NCI-H774 (cell line): ENCODE measurements around the gene ARMC10.
"Not testable (repeated sequence)": the region's sequence is repeated elsewhere in the genome, so short reads cannot be mapped to it uniquely, and the experiment has no call there.

Experiments
- DNase-seq: peaks from one replicate; lab custom pipeline; 2025; lab: John Stamatoyannopoulos, UW

The ARMC10 gene

DNA sequence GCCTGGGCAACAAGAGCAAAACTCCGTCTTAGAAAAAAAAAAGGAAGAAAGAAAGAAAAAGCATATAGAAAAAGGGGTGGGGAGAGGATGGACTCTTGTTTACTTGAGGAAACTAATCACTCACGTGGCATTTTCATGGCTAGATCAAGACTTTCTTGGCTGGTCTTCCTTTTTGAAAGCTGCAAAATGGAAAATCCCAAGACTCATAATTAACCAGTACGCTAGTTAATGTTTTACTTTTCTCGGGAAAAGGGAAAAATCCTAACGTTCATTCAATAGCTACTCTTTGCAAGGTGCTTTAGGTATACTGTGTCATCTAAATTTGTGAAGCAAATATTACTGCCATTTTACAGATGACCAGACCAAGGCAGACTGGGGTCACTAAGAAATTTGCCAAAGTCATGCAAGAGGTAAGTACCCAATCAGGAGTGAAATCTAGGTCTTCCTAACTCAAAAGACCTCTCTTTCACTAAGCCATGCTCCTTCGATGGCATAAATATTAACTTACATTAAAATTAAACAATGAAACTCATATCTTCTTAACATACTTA, 49.6 kb downstream of the ARMC10 start:
- no peak for DNase-seq

DNA sequence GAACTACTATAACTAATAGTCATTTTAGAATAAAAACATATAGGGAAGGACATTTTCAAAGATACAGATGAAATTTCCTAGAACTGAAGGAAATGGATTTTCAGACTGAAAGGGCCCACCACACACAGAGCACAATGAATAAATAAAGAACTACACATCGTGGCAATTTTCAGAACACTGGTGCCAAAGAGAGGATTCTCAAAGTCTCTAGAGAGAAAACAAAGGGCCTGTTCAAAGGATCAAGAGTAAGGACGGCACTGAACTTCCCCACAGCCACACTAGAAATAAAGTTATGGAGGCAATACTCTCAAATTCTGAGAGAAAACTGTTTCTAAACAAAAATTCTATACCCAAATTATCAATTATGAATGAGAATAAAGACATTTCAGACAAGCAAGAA, 52.1 kb downstream of the ARMC10 start:
- DNase-seq = no peak

DNA sequence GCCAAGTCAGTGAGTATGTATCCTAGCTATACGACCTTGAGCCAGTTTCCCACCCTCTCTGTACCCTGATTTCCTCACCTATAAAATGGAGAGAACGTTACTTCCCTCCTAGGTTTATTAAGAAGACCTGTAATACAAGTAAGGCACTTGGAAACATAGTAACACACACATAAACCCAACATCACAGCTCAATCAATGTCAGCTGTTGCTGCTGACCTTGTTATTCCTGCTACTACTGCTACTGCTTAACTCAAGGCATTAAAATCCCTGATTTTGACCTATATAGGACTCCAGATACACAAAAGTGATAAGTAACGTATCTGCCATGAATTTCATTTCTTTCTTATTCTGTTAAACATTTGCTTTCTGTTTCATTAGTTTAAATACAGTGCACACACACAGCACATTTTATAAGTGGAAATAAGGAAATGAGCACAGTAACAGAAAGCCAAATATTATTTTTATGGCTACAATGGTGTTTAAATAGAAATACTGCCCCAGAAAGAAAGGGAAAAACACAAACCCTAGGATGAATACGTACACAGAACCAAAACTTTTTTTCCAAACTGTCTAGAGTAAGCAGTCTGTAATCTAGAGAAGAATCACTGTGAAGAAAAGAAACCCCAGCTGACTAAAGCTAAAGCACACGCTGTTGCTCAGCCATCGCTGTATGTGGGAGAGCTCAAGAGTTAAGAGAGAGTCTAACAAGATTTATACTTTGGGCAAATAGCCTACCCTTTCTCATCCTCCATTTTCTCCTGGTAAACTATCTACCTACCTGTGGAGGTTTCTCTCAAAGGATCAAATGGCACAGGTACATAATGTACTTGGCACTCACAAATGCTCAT, 55.0 kb downstream of the ARMC10 start:
- DNase-seq = no peak

DNA sequence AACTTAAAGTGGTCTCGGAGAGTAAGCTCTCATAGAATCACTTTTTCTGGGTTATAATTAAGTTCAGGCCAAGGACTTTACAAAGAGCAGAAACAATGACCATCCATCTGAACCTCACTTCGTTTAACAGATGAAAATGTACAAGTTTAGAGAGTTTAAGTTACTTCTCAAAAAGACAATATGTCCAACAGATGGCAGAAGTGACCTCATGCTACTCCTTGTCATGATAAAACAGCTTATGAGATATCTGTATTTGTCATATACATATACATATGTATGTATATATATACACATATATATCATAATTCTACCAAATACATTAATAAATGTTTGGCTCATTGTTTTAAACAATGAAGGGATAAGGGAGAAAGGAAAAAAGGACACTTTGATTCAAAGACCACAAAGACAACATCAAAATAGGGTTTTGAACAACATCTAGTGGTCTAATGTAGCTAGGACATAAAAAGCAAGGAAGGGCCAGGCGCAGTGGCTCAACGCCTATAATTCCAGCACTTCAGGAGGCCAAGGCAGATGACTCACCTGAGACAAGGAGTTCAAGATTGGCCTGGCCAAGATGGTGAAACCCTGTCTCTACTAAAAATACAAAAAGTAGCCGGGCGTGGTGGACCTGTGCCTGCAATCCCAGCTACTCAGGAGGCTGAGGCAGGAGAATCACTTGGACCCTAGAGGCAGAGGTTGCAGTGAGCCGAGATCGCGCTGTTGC, 56.1 kb downstream of the ARMC10 start:
- no peak for DNase-seq

DNA sequence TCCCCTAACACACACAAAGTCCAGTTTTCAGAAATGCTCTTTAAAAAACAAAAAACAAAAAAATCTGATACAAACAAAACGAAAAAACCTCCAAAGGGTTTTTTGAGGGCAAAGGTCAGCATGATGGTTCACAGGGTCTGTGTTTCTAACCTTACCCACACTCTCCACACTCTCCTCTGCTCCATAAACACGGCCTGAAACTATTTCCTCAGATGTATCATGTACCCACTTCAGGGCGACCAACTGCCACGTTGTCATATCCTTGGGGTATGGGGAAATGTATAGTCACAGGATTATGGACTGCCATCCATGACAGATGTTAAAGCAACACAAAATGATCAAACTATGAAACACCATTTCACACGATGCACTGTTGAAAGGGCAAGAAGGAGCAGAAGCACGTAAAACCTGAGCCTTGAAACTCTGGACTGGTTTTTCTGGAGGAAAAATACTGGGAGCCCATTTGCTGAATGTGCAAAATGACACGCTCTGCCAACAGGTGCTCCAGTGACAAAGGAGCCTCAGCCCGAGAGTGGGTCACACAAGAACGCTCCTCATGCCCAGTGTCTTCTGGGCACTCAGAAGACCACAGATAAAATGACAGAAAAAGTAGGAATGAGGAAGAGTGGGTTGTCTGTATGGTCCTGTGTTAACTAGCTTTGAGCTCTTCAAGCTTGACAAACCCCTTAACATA, 58.2 kb downstream of the ARMC10 start:
- no peak for DNase-seq

DNA sequence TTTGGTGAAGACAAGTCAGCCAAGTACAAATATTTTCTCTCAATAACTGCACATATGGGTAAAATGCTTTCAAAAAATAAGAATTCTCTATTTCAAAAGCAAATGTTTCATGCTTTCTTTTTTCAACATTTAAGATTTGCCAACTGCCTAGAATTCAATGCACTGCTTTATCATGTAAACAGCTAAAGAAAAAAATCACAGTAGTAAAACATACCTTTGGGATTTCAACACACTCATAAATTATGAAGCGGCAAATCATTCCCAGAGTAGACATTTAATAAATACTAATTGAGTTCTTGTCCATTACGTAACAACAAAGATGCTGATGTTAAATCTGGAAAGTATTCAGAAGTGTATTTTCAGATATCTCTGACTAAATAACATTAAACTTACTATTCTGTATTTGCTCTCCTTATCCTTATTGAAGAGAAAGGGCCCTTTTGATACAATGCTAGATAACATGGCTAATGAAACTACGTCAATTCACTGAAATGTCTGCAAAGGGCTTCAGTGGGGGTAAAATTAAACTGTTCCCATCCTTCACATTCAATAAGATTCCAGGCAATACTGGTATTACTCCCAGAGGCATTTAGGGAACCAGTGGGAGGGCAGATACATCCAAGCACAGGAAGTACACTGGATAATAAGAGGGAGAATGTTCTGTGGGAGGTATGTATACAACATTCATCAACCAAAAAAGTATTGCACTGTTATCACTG, 60.1 kb downstream of the ARMC10 start:
- no peak for DNase-seq

DNA sequence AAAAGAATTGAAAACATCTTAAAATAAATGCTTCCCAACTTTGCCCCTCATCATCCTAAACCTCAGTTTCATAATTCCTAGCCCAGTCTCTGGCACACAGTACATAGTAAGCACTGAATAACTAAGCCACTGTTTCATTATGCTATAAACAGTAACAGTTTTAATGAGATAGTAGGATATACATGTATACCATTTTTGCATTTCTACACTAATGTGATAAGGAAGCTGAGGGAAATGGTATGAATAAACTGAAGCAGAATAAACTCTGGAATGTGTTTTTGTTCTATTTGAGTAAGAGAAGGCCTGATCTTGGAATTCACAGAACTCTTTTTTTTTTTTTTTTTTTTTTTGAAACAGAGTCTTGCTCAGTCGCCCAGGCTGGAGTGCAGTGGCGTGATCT, 65.1 kb downstream of the ARMC10 start:
- DNase-seq = no peak

DNA sequence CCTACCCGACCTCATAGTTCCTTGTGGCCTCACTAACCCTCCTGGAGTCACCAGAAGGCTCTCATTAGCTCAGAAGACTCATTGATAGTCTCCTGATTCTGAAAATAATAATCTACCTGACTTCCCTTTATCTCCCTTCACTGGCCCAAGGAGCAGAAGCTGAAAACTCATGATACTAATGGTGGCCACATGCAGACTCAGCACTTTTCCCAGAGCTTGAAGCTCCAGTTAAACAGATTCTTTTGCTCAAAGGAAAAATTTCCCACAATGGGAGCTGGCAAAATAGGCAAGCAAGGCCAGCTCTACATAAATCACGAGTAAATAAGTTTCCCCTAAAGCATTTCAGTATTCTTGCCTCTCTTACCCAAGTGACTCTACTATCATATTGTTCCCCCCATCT, 65.7 kb downstream of the ARMC10 start:
- DNase-seq = no peak

DNA sequence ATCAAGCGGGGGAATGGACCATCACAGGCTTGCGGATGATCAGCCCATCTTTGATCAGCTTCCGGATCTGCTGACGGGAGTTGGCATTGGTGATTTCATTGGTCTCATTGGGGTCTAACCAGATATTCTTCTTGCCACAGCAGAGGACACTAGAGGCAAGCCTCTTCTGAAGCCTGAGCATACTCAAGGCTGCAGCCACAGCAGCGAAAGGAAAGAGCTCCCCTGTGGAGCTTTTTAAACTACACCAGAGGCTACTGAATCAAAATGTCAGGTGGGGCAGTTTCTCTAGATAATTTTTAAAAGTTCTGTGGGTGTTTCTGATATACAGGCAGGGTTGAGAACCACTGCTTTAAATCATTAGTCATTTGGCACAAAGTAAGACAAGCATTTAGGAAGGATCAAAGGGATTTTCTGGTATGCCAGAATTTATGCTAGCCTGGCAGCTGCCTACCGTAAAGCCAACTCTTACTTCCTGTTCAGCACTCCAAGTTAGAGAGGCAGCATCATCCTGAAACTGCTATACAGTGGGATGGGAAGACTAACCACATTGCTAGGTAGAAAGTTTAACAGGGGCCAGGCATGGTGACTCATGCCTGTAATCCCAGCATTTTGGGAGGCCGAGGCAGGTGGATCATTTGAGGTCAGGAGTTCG, 66.9 kb downstream of the ARMC10 start:
- no peak for DNase-seq

DNA sequence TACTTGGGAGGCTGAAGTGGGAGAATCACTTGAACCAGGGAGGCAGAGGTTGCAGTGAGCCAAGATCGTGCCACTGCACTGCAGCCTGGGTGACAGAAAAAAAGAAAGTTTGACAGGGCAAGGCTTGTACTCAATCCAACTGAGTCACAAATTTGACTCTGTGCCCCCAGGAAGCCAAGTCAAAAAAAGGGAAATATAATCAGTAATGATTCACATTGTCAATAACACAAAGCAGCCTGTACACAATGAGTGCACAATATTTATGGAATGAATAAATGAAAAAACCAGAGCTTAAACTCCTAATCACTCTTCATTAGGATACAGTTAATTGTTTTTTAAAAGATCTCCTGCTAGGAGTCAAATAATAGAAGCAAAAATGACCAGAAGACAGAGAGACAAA, 67.6 kb downstream of the ARMC10 start:
- DNase-seq = no peak

DNA sequence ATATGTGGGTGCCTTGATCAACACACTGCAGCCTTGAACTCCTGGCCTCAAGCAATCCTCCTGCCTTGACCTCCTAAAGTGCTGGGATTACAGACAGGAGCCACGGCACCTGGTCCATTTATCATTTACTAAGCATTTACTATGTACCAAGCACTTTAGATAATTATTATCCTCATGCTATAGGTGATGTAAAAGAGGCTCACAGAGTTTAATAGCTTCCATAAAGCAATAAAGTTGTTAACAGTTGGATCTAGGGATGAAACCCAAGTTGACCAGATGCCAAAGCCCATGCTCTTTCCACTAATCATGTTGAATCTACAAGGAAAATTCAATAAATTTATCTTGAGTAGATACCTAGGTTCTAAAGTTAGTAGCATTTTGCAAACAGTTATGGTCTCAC, 68.9 kb downstream of the ARMC10 start:
- DNase-seq = no peak

DNA sequence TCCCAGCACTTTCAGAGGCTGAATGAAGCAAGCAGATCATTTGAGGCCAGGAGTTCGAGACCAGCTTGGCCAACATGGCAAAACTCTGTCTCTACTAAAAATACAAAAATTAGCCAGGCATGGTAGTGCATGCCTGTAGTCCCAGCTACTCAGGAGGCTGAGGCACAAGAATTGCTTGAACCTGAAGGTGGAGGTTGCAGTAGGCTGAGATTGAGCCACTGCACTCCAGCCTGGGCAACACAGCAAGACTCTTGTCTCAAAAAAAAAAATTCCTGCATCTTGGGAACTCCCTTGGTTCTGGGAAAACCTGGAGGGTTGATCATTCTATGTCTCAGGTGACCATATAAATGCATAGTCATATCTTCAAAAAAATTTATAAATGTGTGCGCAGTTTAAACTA, 69.8 kb downstream of the ARMC10 start:
- not testable (repeated sequence) for DNase-seq

DNA sequence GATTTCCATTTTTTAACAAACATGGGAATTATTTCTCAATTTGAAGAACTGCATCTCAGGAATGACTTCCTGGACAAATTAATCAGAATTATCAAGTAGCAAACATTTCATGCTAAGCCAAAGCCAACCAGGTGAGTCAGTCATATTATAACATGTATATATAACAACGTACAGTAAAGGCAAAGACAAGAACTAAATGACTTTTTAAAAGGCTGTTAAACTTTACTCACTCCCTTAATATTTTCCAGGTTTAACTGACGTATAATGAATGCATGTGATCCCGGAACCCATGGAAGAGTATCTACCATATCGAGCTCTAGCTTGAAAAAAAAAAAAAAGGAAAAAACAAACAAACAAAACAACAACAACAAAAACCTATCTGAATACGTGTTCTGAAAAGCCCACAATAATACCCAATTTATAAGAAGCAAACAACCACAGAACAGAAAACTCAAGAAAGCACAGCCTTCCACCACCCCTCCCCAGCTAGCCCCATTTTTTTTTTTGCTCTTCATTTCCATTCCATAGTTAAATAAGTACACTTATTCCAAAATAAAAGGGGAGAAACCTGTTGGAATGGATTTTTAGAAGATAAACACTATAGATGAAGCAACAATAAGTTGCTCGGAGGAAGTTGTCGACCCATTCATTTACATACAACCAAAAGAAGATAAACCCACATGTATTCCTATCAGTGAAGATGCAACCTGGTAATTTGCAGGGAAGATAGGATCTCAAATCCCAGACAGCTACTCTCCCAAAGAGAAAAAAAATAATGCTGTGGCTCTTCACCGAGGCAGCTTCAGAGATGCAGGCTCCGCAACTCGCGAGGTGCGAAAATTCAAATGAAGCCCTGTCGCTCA, 73.4 kb downstream of the ARMC10 start:
- no peak for DNase-seq
